ENCODE data around the gene ANKRD24.

- no peak for TF ChIP-seq EZH2 (IDR thresholded peaks at IDR 0.05)
- TF ChIP-seq POLR2AphosphoS5 (IDR thresholded peaks at IDR 0.05; ENCODE audit: borderline replicate concordance, low read depth, low read length): no peak
- no peak for TF ChIP-seq FOXP2 (optimal IDR thresholded peaks at IDR 0.05; ENCODE audit: control extremely low read depth, extremely low read length, insufficient read depth)
Observed at GRCh38 chr19:4175669-4175931, 6.9 kb upstream of the ANKRD24 start.

All from SK-N-MC (cell line).